Aorta (tissue), 5 donors: ENCODE data around the gene LRRC17. TPM values are rescaled to one million over a fixed set of nuclear protein-coding genes. Genes with fewer than 3 reads are reported as not detected.

Source experiments
- ATAC-seq: fragments of 200-7000 bp; cut with Tn5 transposase; one replicate; pipeline ENCODE4 v1.9.1; 2022; ENCODE audit warnings: moderate library complexity; ENCODE audit not compliant: low FRiP score
- DNase-seq, 2 donors: peaks; one replicate each; pipeline ENCODE4 v3.0.0-alpha.2; 2020
- H3K27ac ChIP-seq, 2 donors: one replicate each; pipeline ENCODE4 v1.5.1; 2013; ENCODE audit warnings: low read length in 2 of 2, mild to moderate bottlenecking in 2 of 2, moderate library complexity in 2 of 2, control low read depth in 1 of 2, inconsistent platforms in 1 of 2, low read depth in 1 of 2
- H3K27me3 ChIP-seq, 2 donors: one replicate each; pipeline ENCODE4 v1.6.1; 2013; ENCODE audit warnings: control low read depth in 1 of 2, low read length in 1 of 2, mild to moderate bottlenecking in 1 of 2, moderate library complexity in 1 of 2; ENCODE audit not compliant: insufficient read depth in 2 of 2, control insufficient read depth in 1 of 2
- H3K36me3 ChIP-seq, 2 donors: one replicate each; pipeline ENCODE4 v1.6.1; 2013; ENCODE audit warnings: control low read depth in 1 of 2, low read length in 1 of 2, mild to moderate bottlenecking in 1 of 2; ENCODE audit not compliant: insufficient read depth in 2 of 2, control insufficient read depth in 1 of 2
- H3K4me1 ChIP-seq, 2 donors: one replicate each; pipeline ENCODE4 v1.6.1; 2013; ENCODE audit warnings: low read length in 2 of 2, control low read depth in 1 of 2, mild to moderate bottlenecking in 1 of 2, moderate library complexity in 1 of 2; ENCODE audit not compliant: insufficient read depth in 2 of 2, control insufficient read depth in 1 of 2
- H3K4me3 ChIP-seq, 2 donors: one replicate each; pipeline ENCODE4 v1.5.1; 2013; ENCODE audit warnings: low read length in 2 of 2, control low read depth in 1 of 2, mild to moderate bottlenecking in 1 of 2
- H3K9me3 ChIP-seq: one replicate; pipeline ENCODE4 v1.6.1; 2013; ENCODE audit warnings: mild to moderate bottlenecking, low read length; ENCODE audit not compliant: control insufficient read depth
- WGBS, 2 donors: extraction: QIAGEN DNeasy Blood & Tissue Kit; methylation state at CpG; one replicate each; pipeline ENCODE4 v1.1.7; 2013; 5-methylcytosine and 5-hydroxymethylcytosine counted together
- intact Hi-C, 2 donors: fragments of 100-400 bp; cut with DNase I; formaldehyde crosslinking; loops; one replicate each; pipeline versions ENCODE4 v1.14.2 to v1.15.0; 2022
- polyA plus RNA-seq, 2 donors: library from polyadenylated mRNA; stranded (reverse); fragments of 200-250 nt; gene quantifications; one replicate each; pipeline ENCODE4 v1.2.3, GENCODE V29; 2013
- total RNA-seq, 2 donors: library from RNA; stranded (reverse); fragmentation: NEBNext Ultra II Directional; extraction: Animal tissue kit (Norgen Biotek cat#: 25700); gene quantifications; one replicate each; pipeline ENCODE4 v1.2.1, GENCODE V29; 2021
- donor health status: healthy with polysubstance abuse.
- donor health status: Bipolar disorder and iron deficiency.
- donor health status: DM: no; HTN: no; CAD: no.
- donor health status: DM: no; HTN: no; CAD: no.
- donor health status: DM: yes; HTN: yes; CAD: no.

Gene LRRC17
- total and polyA plus RNA-seq, 4 donors = 8.1 to 69.6 (median 24.6) TPM

DNA sequence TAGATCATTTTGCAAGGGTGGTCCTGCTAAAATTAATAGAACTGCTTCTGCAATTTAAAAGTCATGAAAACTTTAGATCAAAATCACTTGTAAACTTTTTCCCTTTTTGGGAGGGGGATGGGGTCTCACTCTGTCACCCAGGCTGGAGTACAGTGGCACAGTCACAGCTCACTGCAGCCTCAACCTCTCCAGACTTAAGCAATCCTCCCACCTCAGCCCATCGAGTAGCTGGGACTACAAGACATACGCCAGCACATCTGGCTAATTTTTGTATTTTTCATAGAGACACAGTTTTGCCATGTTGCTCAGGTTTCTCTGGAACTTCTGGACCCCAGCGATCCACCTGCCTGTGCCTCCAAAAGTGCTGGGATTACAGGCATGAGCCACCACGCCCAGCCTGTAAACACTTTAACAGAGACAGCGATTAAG is 79.7 kb downstream of the LRRC17 start:
- Histone ChIP-seq H3K9me3 (no peaks in the 10 kb centered on the region), H3K4me1 (peaks cover 0 to 15% of the 10 kb centered on the region in 2 donors), H3K27me3 (no peaks in the 10 kb centered on the region), H3K27ac (peak overlapping the region; percentile 79 to 91), H3K36me3 (no peaks in the 10 kb centered on the region), H3K4me3 (no peak overlapping the region)
- no peak for DNase-seq
- ATAC-seq = peak; percentile 33
- intact Hi-C loops = loop anchor here (2.0 to 5.0 kb wide), 3 partner anchors 80 to 115 kb away; partner anchors contain the start of gene LRRC17 (in 1 of the 2)
- WGBS, 2 donors = 7 to 8% methylated on average over 5 of the region's 5 CpGs

GRCh38 chr7:102992938-102993717 is 80.3 kb downstream of the LRRC17 start:
- no peaks in the 10 kb centered on the region for H3K27me3 ChIP-seq
- H3K27ac ChIP-seq = peak overlapping the region; percentile 79 to 91
- ATAC-seq (peak; percentile 90), DNase-seq (no peak)
- intact Hi-C loops = loop anchor here (2.0 to 5.0 kb wide), 3 partner anchors 80 to 116 kb away; partner anchors contain the start of gene LRRC17 (in 1 of the 2)
- H3K4me1 ChIP-seq = peaks cover 0 to 15% of the 10 kb centered on the region in 2 donors
- H3K9me3 ChIP-seq = no peaks in the 10 kb centered on the region
- H3K4me3 ChIP-seq = no peak overlapping the region
- no peaks in the 10 kb centered on the region for H3K36me3 ChIP-seq
- 2 to 3% methylated on average over 2 of the region's 2 CpGs for WGBS, 2 donors

- no peak for ATAC-seq
- Histone ChIP-seq H3K4me3 (no peak overlapping the region), H3K27me3 (no peaks in the 10 kb centered on the region), H3K36me3 (no peaks in the 10 kb centered on the region), H3K4me1 (peaks cover 0 to 15% of the 10 kb centered on the region in 2 donors), H3K9me3 (no peaks in the 10 kb centered on the region), H3K27ac (no peak overlapping the region)
- DNase-seq = no peak
- intact Hi-C loops = loop anchor here (2.0 to 5.0 kb wide), 3 partner anchors 81 to 116 kb away; partner anchors contain the start of gene LRRC17 (in 1 of the 2)
- WGBS, 2 donors = 0 to 1% methylated on average over 1 of the region's 1 CpG
Measured at GRCh38 chr7:102993718-102994029, 80.9 kb downstream of the LRRC17 start.

- intact Hi-C loops = loop anchor here (5.0 kb wide), 2 partner anchors 102 to 117 kb away; no protein-coding TSS in a partner anchor
- Histone ChIP-seq H3K27ac (peak overlapping the region in 1 of 2 donors; percentile 32), H3K27me3 (no peaks in the 10 kb centered on the region), H3K36me3 (no peaks in the 10 kb centered on the region), H3K4me1 (peaks cover 0 to 15% of the 10 kb centered on the region in 2 donors), H3K9me3 (no peaks in the 10 kb centered on the region), H3K4me3 (no peak overlapping the region)
- 69 to 78% methylated on average over 3 of the region's 3 CpGs for WGBS, 2 donors
- ATAC-seq (no peak), DNase-seq (no peak)
Measured at GRCh38 chr7:102994567-102994966, 81.8 kb downstream of the LRRC17 start.

Other genes starting within 250 kb of the LRRC17 start
- gene POLR2J2, start 241.3 kb upstream of the LRRC17 start, total RNA-seq = 10 to 100 TPM in 1 of 2 donors, 1 to 10 TPM in 1; 10.0 to 22.1 TPM
- gene POLR2J2, start 241.3 kb upstream of the LRRC17 start, polyA plus RNA-seq = 1 to 10 TPM in 1 of 2 donors, not detected in 1; 4.4 TPM
- 10 to 100 TPM in 1 of 2 donors, 1 to 10 TPM in 1; 6.5 to 12.6 TPM for gene FAM185A, start 164.0 kb upstream of the LRRC17 start, total RNA-seq
- gene FAM185A, start 164.0 kb upstream of the LRRC17 start, polyA plus RNA-seq = 1 to 10 TPM; 3.6 to 6.1 TPM
- gene FBXL13, start 161.8 kb downstream of the LRRC17 start, total RNA-seq = 1 to 10 TPM; 1.4 to 2.6 TPM
- gene FBXL13, start 161.8 kb downstream of the LRRC17 start, polyA plus RNA-seq = under 1 TPM in 1 of 2 donors, not detected in 1; 1.00 TPM
- 10 to 100 TPM; 29.8 to 40.0 TPM for gene ARMC10, start 162.1 kb downstream of the LRRC17 start, total RNA-seq
- gene ARMC10, start 162.1 kb downstream of the LRRC17 start, polyA plus RNA-seq = 10 to 100 TPM; 29.6 to 37.6 TPM
- 10 to 100 TPM in 1 of 2 donors, 1 to 10 TPM in 1; 10.0 to 20.5 TPM for gene NAPEPLD, start 236.1 kb downstream of the LRRC17 start, total RNA-seq
- gene NAPEPLD, start 236.1 kb downstream of the LRRC17 start, polyA plus RNA-seq = 1 to 10 TPM; 8.2 to 8.3 TPM